ENCODE data around the gene CDKN2A.

Gene CDKN2A

DNA sequence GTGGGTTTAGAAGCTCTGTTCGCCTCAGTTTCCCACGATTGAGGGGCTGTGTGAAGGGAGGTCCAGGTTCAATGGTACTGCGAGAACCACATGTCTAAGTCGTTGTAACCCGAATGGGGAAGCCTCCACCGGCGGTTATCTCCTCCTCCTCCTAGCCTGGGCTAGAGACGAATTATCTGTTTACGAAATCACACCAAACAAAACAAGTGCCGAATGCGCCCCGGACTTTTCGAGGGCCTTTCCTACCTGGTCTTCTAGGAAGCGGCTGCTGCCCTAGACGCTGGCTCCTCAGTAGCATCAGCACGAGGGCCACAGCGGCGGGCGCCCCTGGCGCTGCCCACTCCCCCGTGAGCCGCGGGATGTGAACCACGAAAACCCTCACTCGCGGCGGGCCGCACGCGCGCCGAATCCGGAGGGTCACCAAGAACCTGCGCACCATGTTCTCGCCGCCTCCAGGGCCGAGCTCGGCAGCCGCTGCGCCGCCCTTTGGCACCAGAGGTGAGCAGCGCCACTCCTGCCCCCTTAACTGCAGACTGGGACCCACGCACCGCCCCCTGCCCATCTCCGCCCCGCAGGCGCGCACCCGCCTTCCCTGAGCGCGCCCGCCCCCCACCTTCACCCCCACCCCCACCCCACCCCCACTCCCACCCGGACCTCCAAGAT, at the start of gene CDKN2A:
Gene CDKN2A, minus strand, starts transcription at position 500 of the 663 bp plus-strand sequence.
- peak; percentile 53 for DNase-seq

DNA sequence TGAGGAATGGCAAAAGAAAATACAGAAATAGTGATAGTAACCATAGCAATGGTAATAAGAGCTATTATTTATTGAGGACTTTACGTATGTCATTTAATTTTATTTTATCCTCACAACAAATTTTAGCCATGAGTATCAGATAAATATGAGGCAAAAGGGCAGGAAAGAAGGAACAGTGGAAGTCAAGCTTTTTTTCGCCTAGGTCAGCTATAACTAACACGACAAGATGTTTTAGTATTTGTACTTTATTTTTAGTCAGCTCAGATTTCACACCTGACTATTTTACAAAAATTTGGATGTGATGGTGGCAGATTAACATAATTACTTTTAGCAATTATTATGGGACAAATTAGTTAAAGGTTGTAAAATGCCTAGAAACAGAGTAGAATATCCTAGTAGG, 49.7 kb upstream of the CDKN2A start:
- no peak for DNase-seq

DNA sequence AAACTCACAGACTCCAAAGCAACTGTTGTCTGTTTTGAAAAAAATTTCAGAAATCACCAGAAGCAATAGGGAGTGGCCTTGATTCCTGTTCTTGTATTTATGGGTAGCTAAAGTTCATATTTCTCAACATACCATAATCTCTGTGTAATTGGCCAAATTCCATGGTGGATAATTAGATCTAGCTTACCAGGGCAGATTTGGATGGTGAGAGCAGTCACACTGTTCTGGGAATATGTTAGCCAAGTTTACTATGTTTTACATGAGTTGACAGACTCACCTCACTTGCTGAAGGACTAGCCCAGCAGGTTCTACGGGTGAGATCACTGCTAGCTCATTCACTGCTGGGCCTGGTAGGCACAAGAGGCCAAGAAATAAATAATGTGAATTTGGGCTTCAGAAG, 47.6 kb upstream of the CDKN2A start:
- DNase-seq, result no peak

DNA sequence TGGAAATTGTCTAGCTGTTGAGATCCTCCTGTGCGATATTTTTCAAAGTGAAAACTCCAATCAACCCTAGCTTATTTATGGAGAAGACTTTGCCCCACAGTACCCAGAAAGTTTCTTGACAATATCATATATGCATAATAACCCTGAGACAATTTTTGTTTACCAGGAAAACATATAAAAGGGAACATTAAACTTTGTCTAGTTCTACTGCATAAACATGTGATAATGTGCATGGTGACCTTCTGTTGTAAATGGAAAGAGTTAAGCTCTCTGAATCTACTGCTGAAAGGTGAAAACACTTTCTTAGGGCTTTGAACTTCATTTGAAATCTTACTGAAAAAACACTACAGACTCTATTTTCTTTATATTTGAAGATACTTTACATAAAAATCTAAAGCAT, 47.2 kb upstream of the CDKN2A start:
- DNase-seq, result no peak

DNA sequence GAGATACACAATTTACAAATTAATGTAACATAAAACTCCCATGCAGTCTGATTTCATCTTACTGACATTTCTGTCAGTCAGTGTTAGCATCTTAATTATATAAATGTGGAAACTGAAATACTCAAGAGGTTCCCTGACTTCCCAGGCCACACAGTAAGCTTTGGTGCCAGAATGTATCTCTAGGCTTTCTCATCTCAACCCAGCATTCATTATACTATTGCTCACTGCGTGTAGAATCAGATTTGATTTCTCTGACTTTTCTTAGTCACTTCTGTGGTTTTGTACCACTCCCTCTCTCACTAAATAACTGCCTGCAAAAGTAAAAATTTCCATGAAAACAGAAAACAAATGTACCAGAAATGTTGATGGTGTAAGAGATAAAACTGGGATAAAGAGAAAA, 46.6 kb upstream of the CDKN2A start:
- no peak for DNase-seq

DNA sequence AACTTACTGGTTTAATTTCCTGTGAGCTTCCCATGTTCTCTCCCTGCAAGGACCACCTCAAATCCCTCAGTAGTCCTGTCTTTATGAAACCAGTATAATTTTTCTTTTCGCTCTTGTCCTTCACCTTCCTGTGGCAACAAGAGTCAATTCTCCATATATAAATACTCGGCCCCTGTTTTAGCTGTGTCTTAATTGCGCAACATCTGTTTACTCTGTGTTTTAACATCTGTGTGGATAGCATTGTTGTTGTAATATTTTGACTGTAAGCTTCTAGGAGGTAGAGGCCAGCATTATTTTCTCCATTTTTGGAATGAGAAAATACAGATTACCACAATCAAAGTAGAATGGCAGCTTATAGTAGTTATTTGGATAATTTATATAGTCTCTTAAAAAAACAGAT, 45.1 kb upstream of the CDKN2A start:
- no peak for DNase-seq

DNA sequence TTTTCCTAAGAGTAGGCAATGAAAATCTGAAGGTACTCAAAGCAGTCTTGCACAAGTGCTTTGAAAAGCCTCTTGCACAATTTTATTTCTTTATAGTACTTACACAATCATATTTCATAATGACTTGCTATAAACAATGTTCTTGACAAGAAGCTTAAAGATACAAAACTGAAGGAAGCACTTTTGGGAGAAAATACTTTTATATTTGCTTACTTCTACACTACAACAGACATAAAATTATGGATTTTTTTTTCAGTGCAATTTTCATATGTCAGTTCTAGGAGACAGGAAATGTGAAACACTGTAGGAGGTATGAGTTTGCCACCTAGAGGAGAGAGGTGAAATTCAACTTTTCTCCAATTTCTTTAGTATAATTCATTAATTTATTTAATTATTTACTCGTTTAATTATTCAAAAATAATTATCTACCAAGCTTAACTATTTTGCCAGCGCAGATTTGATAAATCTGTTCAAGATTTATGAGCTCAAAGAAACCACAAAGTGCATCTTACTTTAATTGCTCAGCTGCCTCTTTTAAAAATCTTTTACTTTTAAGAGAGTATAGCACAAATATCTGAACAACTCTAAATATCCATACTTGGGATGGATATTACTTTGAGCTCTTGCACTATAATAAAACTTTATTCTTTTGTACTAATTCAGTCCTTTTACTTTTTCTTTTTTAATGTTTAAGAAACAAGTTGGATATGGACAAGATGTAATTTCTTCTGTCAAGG, 43.9 kb upstream of the CDKN2A start:
- no peak for DNase-seq

DNA sequence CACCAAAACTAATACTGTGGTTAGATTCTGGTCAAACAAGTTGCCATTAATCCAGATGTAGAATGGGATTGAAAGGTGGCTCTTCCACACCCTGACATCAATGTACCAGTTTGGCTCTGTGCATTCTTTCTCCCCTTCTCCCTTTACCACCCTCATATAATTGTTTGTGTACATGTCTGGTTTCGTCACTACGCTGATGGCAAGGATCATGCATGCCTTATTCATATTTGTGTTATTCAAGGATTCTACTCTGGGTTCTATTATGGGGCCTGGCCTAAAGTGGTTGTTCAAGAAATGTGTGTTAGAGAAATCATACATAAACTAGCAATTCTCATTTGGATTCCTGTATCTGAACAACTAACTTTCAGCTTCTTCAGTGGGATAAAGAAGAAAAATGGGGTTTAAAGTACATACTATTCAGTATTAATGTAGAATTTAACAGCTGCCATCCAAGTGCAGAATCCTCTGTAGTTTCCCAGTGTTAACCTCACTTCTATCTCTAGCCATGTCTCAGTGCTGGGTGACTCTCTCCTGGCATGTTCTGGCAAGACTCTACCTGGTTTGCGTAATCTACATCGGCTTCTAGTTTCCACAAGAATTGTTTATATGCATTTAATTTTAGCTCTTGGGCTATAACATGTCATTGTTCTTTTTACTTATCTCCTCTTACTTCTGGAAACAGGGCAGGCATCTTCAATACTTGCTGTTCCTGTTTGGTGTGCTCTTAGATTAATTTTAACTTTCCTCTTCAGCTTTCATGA, 42.9 kb upstream of the CDKN2A start:
- no peak for DNase-seq

DNA sequence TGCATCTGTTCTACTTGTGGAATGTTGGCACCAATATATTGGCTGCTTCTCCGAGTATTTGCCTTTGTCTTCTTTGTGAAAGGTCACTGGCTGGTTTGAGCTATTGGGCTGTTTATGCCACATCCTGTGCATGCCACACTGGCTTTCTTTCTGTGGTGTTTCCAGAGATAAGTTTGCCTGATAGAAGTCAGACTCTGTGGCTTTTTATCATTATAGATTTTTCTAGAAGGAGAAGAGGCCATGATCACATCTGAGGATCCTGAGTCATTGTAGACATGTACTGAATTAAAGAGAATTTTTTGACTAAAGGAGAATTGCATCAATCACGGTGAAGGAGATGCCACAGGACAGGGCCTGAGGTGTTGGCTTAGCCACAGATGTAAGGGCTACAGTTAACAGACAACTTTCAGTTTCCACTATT, 41.4 kb upstream of the CDKN2A start:
- no peak for DNase-seq

DNA sequence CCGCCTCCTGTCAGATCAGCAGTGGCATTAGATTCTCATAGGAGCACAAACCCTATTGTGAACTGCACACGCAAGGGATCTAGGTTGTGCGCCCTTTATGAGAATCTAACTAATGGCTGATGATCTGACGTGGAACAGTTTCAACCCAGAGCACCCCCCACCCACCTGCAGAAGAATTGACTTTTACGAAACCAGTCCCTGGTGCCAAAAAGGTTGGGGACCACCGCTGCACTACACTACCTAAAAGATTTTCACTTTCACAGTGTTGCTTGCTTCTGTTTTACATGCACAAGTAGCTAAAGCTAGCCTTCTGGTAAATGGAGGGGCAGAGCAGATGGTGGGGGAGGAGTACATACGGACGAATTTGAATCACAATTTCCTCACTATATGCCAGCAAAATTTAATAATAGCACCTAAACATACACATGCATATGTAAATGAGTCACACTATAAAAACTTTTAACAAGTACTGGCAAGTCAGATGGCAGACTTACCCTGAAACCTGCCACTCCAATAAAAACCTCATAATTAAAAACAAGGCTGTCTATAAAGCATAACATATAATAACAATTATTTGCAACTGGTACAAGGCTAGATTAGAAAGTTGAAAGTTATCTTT, 38.9 kb upstream of the CDKN2A start:
- DNase-seq, result no peak

DNA sequence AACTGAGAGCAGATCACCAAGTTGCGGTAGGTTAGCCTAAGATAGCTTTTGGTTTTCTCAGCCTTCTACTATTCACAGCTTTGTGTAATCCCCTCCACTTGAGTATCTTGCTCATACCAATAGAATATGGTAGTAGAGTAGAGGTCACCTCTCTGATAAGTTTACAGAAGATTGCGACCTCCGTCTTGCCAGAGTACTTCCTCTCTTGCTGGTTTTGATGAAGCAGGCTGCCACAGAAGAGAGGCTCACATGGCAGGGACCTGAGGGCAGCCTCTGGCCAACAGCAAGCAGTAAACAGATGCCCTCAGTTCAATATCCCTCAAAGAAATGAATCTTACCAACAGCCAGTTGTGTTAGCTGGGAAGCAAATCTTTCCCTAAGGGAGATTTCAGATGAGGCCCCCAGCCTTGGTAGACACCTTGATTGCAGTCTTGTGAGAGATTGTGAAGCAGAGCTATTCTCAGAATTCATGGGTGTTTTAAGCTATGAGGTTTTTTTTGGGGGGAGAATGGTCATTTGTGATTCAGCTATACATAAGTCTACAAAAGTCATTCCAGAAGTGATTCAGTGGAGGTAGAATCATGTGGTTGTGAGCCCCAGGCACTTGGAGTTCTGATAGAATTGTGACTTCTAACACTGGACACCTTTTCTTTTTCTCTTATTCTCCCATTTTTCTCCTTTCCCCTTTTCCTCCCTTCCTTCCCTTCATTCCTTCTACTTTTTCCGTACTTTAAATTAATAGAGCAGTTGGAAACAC, 37.6 kb upstream of the CDKN2A start:
- no peak for DNase-seq

DNA sequence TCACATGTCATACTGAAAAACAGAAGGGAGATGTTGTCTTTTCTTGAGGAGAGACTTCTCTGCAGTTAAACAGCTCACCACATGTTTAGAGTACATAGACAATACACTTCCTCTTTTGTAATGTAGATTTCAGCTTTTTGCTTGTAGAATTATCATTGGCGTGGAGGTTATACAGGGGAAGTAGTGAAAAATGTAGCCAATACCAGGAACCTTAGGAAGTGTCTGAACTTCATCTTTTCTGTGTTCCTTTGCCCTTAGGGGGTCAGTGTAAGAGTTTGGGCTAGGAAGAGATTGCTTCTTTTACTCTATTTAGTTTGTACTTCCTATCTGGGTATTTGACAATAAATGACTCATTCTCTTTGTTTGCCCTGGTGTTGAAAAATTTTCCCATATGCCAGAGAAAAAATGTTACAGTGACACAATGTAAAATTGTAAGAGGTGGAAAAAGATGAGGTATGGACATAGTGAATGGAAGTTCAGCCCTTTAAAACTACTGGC, 36.0 kb upstream of the CDKN2A start:
- DNase-seq, result no peak

DNA sequence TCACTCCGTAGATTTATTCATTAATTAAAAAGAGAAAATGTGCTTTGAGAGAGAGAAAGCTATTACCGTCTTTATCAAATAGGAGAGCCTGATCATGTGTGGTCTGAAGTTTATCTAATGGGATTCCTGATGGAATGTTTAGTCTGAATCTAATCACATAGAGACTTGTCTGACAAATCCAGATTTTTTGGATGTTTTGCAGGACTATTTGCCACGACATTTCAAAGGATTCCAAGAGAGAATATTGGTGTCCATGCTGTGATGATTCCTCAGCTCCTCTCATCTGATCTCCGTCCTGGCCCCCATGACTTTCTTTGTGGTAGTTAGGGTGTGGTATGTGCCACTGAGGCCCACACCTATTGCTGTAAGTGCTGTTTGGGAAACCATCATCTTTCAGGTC, 35.0 kb upstream of the CDKN2A start:
- DNase-seq, result no peak

DNA sequence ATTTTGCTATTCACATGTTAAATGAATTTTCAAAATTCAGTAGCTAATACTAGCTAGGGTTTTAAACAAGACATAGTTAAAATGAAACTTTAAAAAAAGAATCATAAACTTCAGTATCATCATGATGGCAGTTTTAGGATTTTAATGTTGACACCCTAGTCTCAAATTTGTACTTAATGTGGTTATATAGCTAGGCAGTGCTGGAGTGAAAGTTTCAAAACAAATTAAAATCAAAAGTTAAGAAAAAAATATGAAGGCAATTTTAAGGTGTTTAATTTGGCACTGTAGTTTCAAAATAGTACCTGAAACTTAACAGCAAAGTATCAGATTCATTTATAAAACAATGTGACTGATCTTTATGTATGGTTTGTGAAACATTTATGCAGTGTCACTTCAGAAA, 34.2 kb upstream of the CDKN2A start:
- no peak for DNase-seq

DNA sequence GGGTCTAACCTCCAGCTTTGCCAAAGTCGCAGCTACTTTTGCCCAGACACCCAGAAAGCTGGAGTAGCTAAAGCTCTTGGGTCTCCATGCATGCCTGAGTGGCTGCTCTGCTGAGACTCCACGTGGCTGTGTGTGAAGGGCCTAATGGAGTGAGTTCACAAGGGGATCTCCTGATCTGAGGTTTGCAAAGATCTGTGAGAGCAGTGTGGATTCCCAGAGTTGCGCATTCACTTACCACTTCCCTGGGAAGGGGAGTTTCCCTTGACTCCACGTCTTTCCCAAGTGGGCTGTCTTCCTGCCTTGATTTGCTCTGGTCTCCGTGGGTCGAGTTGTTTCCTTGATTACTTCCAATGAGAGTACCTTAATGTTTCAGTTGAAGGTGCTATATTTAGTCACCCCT, 32.5 kb upstream of the CDKN2A start:
- DNase-seq, result no peak

DNA sequence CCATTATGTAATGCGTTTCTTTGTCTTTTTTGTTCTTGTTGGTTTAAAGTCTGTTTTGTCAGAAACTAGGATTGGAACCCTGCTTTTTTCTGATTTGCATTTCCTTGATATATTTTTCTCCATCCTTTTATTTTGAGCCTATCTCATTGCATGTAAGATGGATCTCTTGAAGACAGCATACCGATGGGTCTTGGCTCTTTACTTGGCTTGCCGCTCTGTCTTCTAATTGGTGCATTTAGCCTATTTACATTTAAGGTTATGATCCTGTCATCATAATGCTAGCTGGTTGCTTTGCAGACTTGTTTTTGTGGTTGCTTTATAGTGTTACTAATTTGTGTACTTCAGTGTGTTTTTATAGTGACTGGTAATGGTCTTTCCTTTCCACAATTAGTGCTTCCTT, 28.2 kb upstream of the CDKN2A start:
- DNase-seq, result no peak

DNA sequence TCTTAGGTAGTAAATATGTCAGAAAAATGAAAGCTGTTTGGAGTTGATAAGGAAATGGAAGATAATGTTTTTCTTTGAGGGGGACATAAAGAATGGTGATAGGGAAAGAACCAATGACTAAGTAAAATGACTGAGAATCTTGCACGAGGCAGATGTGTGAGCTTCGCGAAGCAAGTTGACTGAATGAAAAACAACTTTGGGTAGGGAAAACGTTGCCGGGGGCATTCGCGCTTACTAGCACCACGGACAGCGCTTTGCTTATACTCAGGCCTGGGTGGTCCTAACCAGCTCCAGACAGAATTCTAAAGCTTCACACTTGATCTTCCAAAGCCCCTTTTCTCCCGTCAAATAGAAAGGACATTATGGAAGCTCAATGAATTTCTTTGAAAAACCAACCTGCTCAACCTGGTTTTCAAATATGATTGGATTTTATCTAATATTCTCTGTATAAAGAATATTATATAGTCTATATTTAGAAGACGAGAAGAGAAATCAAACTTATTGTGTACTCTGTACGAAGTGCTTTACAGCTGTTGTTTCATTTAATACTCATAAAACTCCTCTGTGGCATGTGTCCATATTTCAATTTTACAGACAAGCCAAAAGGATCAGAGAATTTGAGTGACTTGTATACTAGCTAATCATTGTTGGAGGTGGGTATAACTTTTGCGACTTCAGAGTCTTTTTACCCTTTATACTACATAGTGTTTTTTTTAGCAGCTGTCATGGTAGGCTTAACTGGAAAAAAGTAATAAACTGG, 16.9 kb upstream of the CDKN2A start:
- DNase-seq, result no peak

DNA sequence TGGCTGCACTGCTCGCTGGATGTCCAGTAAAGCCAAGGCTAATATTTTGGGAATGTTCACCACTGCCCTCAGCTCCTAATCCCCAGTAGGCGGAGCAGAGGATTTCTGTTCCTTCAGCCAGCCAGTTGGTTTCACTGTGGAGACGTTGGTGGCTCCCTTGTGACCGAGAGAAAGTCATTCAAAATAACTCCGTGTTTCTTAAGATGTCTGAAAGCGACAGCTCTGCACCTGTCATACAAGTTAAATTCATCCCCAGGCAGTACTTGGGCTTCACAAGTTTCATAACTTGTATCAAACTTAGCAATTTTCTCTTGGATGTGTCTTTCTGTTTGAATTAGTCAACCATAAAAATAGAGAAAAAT, 15.3 kb upstream of the CDKN2A start:
- DNase-seq, result no peak

DNA sequence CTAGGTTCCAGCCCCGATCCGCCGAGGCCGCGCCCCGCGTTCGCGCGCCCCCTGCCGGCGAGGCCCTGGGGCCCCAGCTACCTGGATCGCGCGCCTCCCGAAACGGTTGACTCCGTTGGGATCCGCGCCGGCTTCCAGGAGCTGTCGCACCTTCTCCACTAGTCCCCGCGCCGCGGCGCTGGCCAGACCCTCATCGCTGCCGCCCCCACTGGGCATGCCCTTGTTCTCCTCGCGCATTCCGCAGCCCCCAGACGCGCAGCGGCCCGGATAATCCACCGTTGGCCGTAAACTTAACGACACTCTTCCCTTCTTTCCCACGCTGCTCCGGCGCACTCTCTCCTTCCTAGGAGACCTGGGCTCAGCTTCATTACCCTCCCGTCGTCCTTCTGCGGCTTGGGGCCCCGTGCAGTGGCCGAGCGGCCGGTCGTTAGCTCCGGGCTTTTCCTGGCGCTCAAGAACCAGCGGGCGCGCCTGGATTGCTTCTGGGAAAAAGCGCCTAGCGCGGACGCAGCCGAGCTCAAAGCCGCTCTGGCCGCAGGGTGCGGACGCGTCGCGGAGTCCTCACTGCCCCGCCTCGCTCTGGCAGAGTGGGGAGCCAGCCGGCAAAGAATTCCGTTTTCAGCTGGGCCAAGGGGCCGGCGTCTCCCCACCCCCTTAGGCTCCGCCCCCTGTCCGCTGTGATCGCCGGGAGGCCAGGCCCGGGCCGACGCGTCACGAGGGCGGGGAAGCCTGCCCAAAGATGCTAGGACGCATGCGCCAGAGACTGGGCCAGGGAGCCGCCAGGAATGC, 14.7 kb upstream of the CDKN2A start, which contains the start of gene CDKN2B:
Gene CDKN2B, minus strand, starts transcription at position 589 of the 789 bp plus-strand sequence. Its CDS starts 352 bp downstream, at position 237.
- DNase-seq, result peak; percentile 77

DNA sequence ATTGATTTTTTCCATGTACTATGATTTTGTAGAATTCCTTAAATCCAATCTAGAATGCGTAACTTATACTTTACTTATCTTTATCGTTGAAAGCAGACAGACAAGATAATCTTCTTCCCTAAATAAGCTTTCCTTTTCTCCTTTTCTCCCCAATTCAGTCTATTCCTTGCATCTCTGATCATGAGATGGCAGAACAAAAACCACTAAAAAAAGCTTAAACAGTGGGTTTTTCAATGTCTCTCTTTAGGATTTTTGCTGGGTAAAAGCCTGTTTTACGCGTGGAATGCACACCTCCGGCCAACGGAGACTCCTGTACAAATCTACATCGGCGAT, 14.2 kb upstream of the CDKN2A start:
- DNase-seq, result no peak

Measured in stimulated activated naive CD4-positive, alpha-beta T cell treated with Interleukin-2 at 50 U/mL for 16 hours (primary cell).